Caco-2 (cell line): ENCODE results near the gene TMCC1. TPM values are rescaled to one million over a fixed set of nuclear protein-coding genes. Genes with fewer than 3 reads are reported as not detected.

Experiments
- BruUV-seq: library from RNA; stranded (reverse); fragments of 400-500 nt; replicated peaks from 2 replicates; lab custom pipeline; 2021; lab: Mats Ljungman, UMichigan
- CTCF ChIA-PET: fragments of 300-600 bp; sonication (Branson Sonifier 250); formaldehyde crosslinking; loops from one replicate; lab custom pipeline; 2022; ENCODE audit warnings: antibody characterized with exemption; lab: Charles Lee
- POLR2A ChIA-PET: fragments of 300-600 bp; sonication (Branson Sonifier 250); formaldehyde crosslinking; loops from one replicate; lab custom pipeline; 2022; ENCODE audit warnings: antibody characterized with exemption; lab: Charles Lee
- DNase-seq, 2 experiments: peaks; one replicate each; pipeline versions ENCODE4 v3.0.0 to v3.0.0-alpha.2; 2020 to 2022
- H3K27me3 ChIP-seq: replicated peaks from 2 replicates; pipeline ENCODE4 v1.6.0; 2011; ENCODE audit warnings: low read length; ENCODE audit not compliant: control insufficient read depth, insufficient read depth
- H3K36me3 ChIP-seq: 2 replicates; pipeline ENCODE4 v1.5.1; 2011; ENCODE audit warnings: low read length; ENCODE audit not compliant: control insufficient read depth, insufficient read depth
- H3K4me1 ChIP-seq: fragments of 250-450 bp; sonication (Bioruptor Pico); 2 replicates; pipeline ENCODE4 v1.5.1; 2020; ENCODE audit warnings: mild to moderate bottlenecking
- H3K4me3 ChIP-seq: 2 replicates; pipeline ENCODE4 v1.5.1; 2011; ENCODE audit warnings: low read depth, mild to moderate bottlenecking, control low read depth, low read length
- H3K9me3 ChIP-seq: fragments of 250-450 bp; sonication (Bioruptor Pico); 2 replicates; pipeline ENCODE4 v1.5.1; 2020; ENCODE audit warnings: mild to moderate bottlenecking, moderate library complexity
- H3K27ac Mint-ChIP-seq: one replicate; pipeline ENCODE4 v1.8.0; 2022; ENCODE audit warnings: mixed read lengths; ENCODE audit not compliant: unreplicated experiment
- H3K27me3 Mint-ChIP-seq: one replicate; pipeline ENCODE4 v1.8.0; 2022; ENCODE audit warnings: mixed read lengths; ENCODE audit not compliant: insufficient read depth, unreplicated experiment
- H3K36me3 Mint-ChIP-seq: one replicate; pipeline ENCODE4 v1.8.0; 2022; ENCODE audit warnings: mild to moderate bottlenecking, mixed read lengths; ENCODE audit not compliant: insufficient read depth, unreplicated experiment
- H3K4me1 Mint-ChIP-seq: one replicate; pipeline ENCODE4 v1.8.0; 2022; ENCODE audit warnings: low read depth, mixed read lengths; ENCODE audit not compliant: unreplicated experiment
- H3K4me3 Mint-ChIP-seq: one replicate; pipeline ENCODE4 v1.8.0; 2022; ENCODE audit warnings: mild to moderate bottlenecking, moderate library complexity, mixed read lengths; ENCODE audit not compliant: unreplicated experiment
- H3K9me3 Mint-ChIP-seq: one replicate; pipeline ENCODE4 v1.8.0; 2022; ENCODE audit warnings: mixed read lengths; ENCODE audit not compliant: unreplicated experiment
- CTCF ChIP-seq, 2 experiments: fragments of 200-600 bp in 1 of 2; IDR thresholded peaks; 1 replicate in 1 of 2; 2 replicates in 1 of 2; pipeline versions ENCODE4 v1.5.1 to v1.8.0; 2011 to 2022; ENCODE audit warnings: antibody characterized with exemption in 1 of 2, control low read depth in 1 of 2, inconsistent platforms in 1 of 2, low read depth in 1 of 2, low read length in 1 of 2, mild to moderate bottlenecking in 1 of 2, moderate library complexity in 1 of 2; ENCODE audit not compliant: insufficient read depth in 1 of 2, severe bottlenecking in 1 of 2, unreplicated experiment in 1 of 2
- intact Hi-C: fragments of 100-400 bp; cut with micrococcal nuclease; formaldehyde crosslinking; loops from one replicate; pipeline ENCODE4 v1.10.0; 2022; ENCODE audit not compliant: unreplicated experiment
- total RNA-seq: library from RNA; stranded (reverse); gene quantifications from 2 replicates; pipeline ENCODE4 v1.2.3, GENCODE V29; 2022

Gene TMCC1
- total RNA-seq, 1 experiment from 2014 or later = 27.8 TPM

GRCh38 chr3:129651435-129652202 lies 241.9 kb downstream of the TMCC1 start:
- H3K9me3 Mint-ChIP-seq = no peaks in the 10 kb centered on the region
- peaks cover 36% of the 10 kb centered on the region for H3K4me1 ChIP-seq
- ChIA-PET CTCF (no interaction called here), POLR2A (no interaction called here)
- H3K27me3 Mint-ChIP-seq = no peaks in the 10 kb centered on the region
- intact Hi-C loops = no loop called here
- H3K4me1 Mint-ChIP-seq = peaks cover 24% of the 10 kb centered on the region
- BruUV-seq = no TSS peak
- no peak overlapping the region for H3K4me3 Mint-ChIP-seq
- TF ChIP-seq CTCF (IDR thresholded peaks at IDR 0.05; ENCODE audit: insufficient read depth in 1 of 2, low read depth in 1 of 2, low read length in 1 of 2, severe bottlenecking in 1 of 2, unreplicated experiment in 1 of 2) = no peak
- no peaks in the 10 kb centered on the region for H3K9me3 ChIP-seq
- H3K36me3 Mint-ChIP-seq = peaks cover 16% of the 10 kb centered on the region
- H3K36me3 ChIP-seq = no peaks in the 10 kb centered on the region
- no peak overlapping the region for H3K4me3 ChIP-seq
- no peak overlapping the region for H3K27ac Mint-ChIP-seq
- H3K27me3 ChIP-seq = no peaks in the 10 kb centered on the region
- no peak for DNase-seq

GRCh38 chr3:129650256-129650872 lies 243.1 kb downstream of the TMCC1 start:
- TF ChIP-seq CTCF (IDR thresholded peaks at IDR 0.05; ENCODE audit: insufficient read depth in 1 of 2, low read depth in 1 of 2, low read length in 1 of 2, severe bottlenecking in 1 of 2, unreplicated experiment in 1 of 2) = peak; percentile 67 to 68
- peak; percentile 74 to 77 for DNase-seq
- no TSS peak for BruUV-seq
- Histone ChIP-seq H3K4me3 (no peak overlapping the region), H3K9me3 (no peaks in the 10 kb centered on the region), H3K27me3 (no peaks in the 10 kb centered on the region), H3K36me3 (no peaks in the 10 kb centered on the region), H3K4me1 (peaks cover 27% of the 10 kb centered on the region)
- Mint-ChIP-seq H3K36me3 (peaks cover 17% of the 10 kb centered on the region), H3K4me1 (peaks cover 18% of the 10 kb centered on the region), H3K27ac (peak overlapping the region; percentile 33), H3K9me3 (no peaks in the 10 kb centered on the region), H3K4me3 (peak overlapping the region; percentile 29), H3K27me3 (no peaks in the 10 kb centered on the region)
- intact Hi-C loops = loop anchor here (1.0 kb wide), 5 partner anchors 22 to 284 kb away; no protein-coding TSS in a partner anchor
- CTCF ChIA-PET = no interaction called here
- POLR2A ChIA-PET = no interaction called here

- H3K27me3 ChIP-seq = no peaks in the 10 kb centered on the region
- TF ChIP-seq CTCF (IDR thresholded peaks at IDR 0.05; ENCODE audit: insufficient read depth in 1 of 2, low read depth in 1 of 2, low read length in 1 of 2, severe bottlenecking in 1 of 2, unreplicated experiment in 1 of 2) = no peak
- H3K4me1 Mint-ChIP-seq = peaks cover 23% of the 10 kb centered on the region
- H3K4me1 ChIP-seq = peaks cover 44% of the 10 kb centered on the region
- DNase-seq = no peak
- intact Hi-C loops = no loop called here
- peaks cover 21% of the 10 kb centered on the region for H3K36me3 Mint-ChIP-seq
- H3K4me3 Mint-ChIP-seq = no peak overlapping the region
- no peak overlapping the region for H3K27ac Mint-ChIP-seq
- no peaks in the 10 kb centered on the region for H3K27me3 Mint-ChIP-seq
- ChIA-PET POLR2A (no interaction called here), CTCF (no interaction called here)
- no peaks in the 10 kb centered on the region for H3K9me3 ChIP-seq
- H3K4me3 ChIP-seq = no peak overlapping the region
- no peaks in the 10 kb centered on the region for H3K36me3 ChIP-seq
- H3K9me3 Mint-ChIP-seq = no peaks in the 10 kb centered on the region
- no TSS peak for BruUV-seq
Observed at GRCh38 chr3:129648391-129648790, 245.1 kb downstream of the TMCC1 start.
